GM18909 (cell line): Measurements from ENCODE around the gene IRAG1.

Experiments
- ATAC-seq: cut with Tn5 transposase; IDR thresholded peaks from one replicate; pipeline ENCODE4 v1.9.1; 2021; ENCODE audit warnings: mild to moderate bottlenecking; ENCODE audit not compliant: unreplicated experiment, poor library complexity

Gene IRAG1

GRCh38 chr11:10693509-10694081 is at the start of gene IRAG1:
Gene IRAG1, minus strand, starts transcription at chr11:10693755. Its CDS starts 153 bp downstream, at chr11:10693602.
- no peak for ATAC-seq

- no peak for ATAC-seq
These were observed 49.1 kb upstream of the IRAG1 start for GRCh38 chr11:10742460-10743208.

- peak; percentile 97 for ATAC-seq
These were observed 42.2 kb upstream of the IRAG1 start for GRCh38 chr11:10735481-10736475.

GRCh38 chr11:10731064-10731680 is 37.6 kb upstream of the IRAG1 start:
- no peak for ATAC-seq

GRCh38 chr11:10730151-10730550 is 36.6 kb upstream of the IRAG1 start:
- ATAC-seq = no peak

GRCh38 chr11:10728789-10729472 is 35.4 kb upstream of the IRAG1 start:
- no peak for ATAC-seq

GRCh38 chr11:10728154-10728553 is 34.6 kb upstream of the IRAG1 start:
- no peak for ATAC-seq

GRCh38 chr11:10727146-10727851 is 33.7 kb upstream of the IRAG1 start:
- no peak for ATAC-seq

- ATAC-seq = no peak
These were observed 32.3 kb upstream of the IRAG1 start for GRCh38 chr11:10725907-10726253.

GRCh38 chr11:10725114-10725906 is 31.8 kb upstream of the IRAG1 start:
- no peak for ATAC-seq

- no peak for ATAC-seq
These were observed 28.8 kb upstream of the IRAG1 start for GRCh38 chr11:10722307-10722706.

GRCh38 chr11:10720881-10721376 is 27.4 kb upstream of the IRAG1 start:
- ATAC-seq = no peak

- ATAC-seq = no peak
These were observed 26.1 kb upstream of the IRAG1 start for GRCh38 chr11:10719616-10720015.

GRCh38 chr11:10716543-10717259 is 23.1 kb upstream of the IRAG1 start:
- no peak for ATAC-seq

- ATAC-seq = no peak
These were observed 22.6 kb upstream of the IRAG1 start for GRCh38 chr11:10716122-10716521.

- no peak for ATAC-seq
These were observed 22.0 kb upstream of the IRAG1 start for GRCh38 chr11:10715571-10715970.

GRCh38 chr11:10709299-10710086 is 15.9 kb upstream of the IRAG1 start:
- ATAC-seq = no peak
